ENCODE results near the gene NAMPT.

Gene NAMPT

DNA sequence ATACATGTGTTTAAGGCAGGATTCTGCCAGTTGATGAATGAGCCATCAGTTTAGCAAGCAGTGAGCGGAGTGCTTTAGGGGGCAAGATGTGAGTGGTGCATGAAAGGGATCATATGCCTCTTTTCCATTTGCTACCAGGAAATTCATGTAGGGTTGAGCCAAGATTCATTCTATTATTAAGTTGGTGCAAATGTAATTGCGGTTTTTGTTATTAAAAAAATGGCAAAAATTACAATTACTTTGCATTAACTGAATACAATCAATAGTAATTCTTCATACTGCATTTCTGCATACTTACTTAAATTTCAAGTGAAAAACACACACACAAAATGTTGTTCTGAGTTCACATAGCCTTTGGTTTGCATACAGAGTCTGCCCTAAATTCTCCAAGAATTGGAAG, 30.1 kb upstream of the NAMPT start:
- CTCF ChIA-PET = no interaction called here
- no peak for TF ChIP-seq CTCF (IDR thresholded peaks at IDR 0.05; ENCODE audit: control extremely low read depth, extremely low read depth, low read depth, missing control alignments)
- POLR2A ChIA-PET = no interaction called here

GRCh38 chr7:106313966-106314365, 29.2 kb upstream of the NAMPT start:
- POLR2A ChIA-PET = no interaction called here
- no peak for DNase-seq (ENCODE audit: extremely low spot score)
- no peak for TF ChIP-seq CTCF (IDR thresholded peaks at IDR 0.05; ENCODE audit: control extremely low read depth, extremely low read depth, low read depth, missing control alignments)
- CTCF ChIA-PET = no interaction called here

More for the DNA sequence above, 30.1 kb upstream of the NAMPT start:
- no peak for DNase-seq (ENCODE audit: extremely low spot score)

DNA sequence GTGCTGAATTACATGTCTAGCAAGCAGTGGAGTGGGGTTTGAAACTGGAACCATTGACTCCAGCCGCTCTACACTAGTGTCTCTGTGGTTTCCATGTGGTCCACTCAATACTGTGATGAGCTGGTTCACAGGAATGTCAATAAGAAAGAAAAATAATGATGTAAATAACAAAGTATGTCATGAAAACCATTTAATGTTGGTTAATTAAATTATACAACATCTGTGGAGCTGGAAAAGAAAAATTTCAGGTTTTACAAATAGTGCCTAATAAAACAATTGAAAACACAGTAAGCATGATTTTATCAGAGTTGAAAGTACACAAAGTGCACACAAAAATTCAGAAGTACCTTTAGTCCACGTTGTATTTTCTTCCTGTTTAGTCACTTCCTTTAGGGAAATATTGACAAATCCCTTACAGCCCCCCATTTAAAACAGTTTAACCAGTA, 28.7 kb upstream of the NAMPT start:
- TF ChIP-seq CTCF (IDR thresholded peaks at IDR 0.05; ENCODE audit: control extremely low read depth, extremely low read depth, low read depth, missing control alignments) = no peak
- DNase-seq (ENCODE audit: extremely low spot score) = no peak
- ChIA-PET CTCF (no interaction called here), POLR2A (no interaction called here)

DNA sequence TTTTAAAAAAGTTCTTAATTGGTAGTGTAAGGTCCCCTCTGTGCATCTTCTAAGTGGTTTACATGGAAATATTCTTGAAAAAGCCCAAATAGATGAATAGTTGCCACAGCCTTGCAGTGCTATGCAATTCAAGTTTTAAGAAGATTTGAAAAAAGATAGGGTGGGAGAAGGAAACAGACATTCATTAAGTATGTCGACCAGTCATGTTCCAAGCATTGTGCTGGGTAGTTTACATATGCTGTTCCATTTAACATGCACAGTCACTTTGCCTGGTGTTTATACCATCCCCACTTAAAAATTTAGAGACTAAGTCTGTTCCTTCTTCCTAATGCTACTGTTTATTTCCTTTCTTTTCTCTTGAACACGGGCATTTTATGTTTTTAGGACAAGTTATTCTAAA, 28.1 kb upstream of the NAMPT start:
- POLR2A ChIA-PET = no interaction called here
- no peak for TF ChIP-seq CTCF (IDR thresholded peaks at IDR 0.05; ENCODE audit: control extremely low read depth, extremely low read depth, low read depth, missing control alignments)
- CTCF ChIA-PET = no interaction called here
- DNase-seq (ENCODE audit: extremely low spot score) = no peak

GRCh38 chr7:106312099-106312871, 27.5 kb upstream of the NAMPT start:
- ChIA-PET POLR2A (no interaction called here), CTCF (no interaction called here)
- DNase-seq (ENCODE audit: extremely low spot score) = no peak
- no peak for TF ChIP-seq CTCF (IDR thresholded peaks at IDR 0.05; ENCODE audit: control extremely low read depth, extremely low read depth, low read depth, missing control alignments)

DNA sequence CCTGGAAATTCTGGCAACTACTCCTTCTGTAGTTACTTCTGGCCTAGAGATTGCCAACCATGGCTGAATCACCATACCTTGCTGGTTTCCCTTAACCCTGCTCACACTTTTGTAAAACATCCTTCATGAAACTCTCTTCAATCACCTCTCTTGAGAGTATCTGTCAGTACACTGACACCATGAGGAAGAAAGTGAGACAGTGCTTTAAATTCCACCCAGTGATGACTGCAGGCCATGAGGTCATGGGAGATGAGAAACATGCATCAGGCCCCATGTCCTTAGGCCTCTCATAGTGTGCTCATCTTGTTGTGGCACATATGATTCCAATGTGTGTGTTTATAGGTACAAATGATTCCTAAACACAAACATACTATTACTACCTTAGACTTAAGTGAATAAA, 24.6 kb upstream of the NAMPT start:
- ChIA-PET POLR2A (no interaction called here), CTCF (interaction anchor here (1.4 kb wide), 1 partner anchor 19 kb away, joined by 3 read pairs; no protein-coding TSS in a partner anchor)
- no peak for DNase-seq (ENCODE audit: extremely low spot score)
- TF ChIP-seq CTCF (IDR thresholded peaks at IDR 0.05; ENCODE audit: control extremely low read depth, extremely low read depth, low read depth, missing control alignments) = no peak
